AG09309 (cell line): Measurements from ENCODE around the gene MSANTD3.

Source experiments
- DNase-seq: peaks from one replicate; pipeline ENCODE4 v3.0.0-alpha.2; 2010; ENCODE audit warnings: low read depth
- H3K4me3 ChIP-seq: 2 replicates; pipeline ENCODE4 v1.5.1; 2011; ENCODE audit warnings: mild to moderate bottlenecking, low read depth, low read length, moderate library complexity; ENCODE audit not compliant: control insufficient read depth
- CTCF ChIP-seq: IDR thresholded peaks from 2 replicates; pipeline ENCODE4 v1.5.1; 2011; ENCODE audit warnings: mild to moderate bottlenecking, low read depth, low read length, inconsistent platforms; ENCODE audit not compliant: insufficient read depth, control insufficient read depth; ENCODE audit errors: missing control alignments

The MSANTD3 gene

GRCh38 chr9:100485196-100485595 lies 58.3 kb downstream of the MSANTD3 start:
- TF ChIP-seq CTCF, result no peak
- no peak overlapping the region for H3K4me3 ChIP-seq
- no peak for DNase-seq

- no peak for TF ChIP-seq CTCF
- H3K4me3 ChIP-seq, result no peak overlapping the region
- no peak for DNase-seq
Observed at GRCh38 chr9:100486479-100487176, 59.7 kb downstream of the MSANTD3 start.

- DNase-seq, result no peak
- no peak for TF ChIP-seq CTCF
- no peak overlapping the region for H3K4me3 ChIP-seq
Observed at GRCh38 chr9:100488177-100488576, 61.2 kb downstream of the MSANTD3 start.

GRCh38 chr9:100489836-100490235 lies 62.9 kb downstream of the MSANTD3 start:
- DNase-seq, result no peak
- H3K4me3 ChIP-seq, result no peak overlapping the region
- TF ChIP-seq CTCF, result no peak

- H3K4me3 ChIP-seq, result no peak overlapping the region
Observed at GRCh38 chr9:100492952-100493351, 66.0 kb downstream of the MSANTD3 start.

GRCh38 chr9:100498592-100498991 lies 71.6 kb downstream of the MSANTD3 start:
- H3K4me3 ChIP-seq, result no peak overlapping the region
- TF ChIP-seq CTCF, result no peak
- no peak for DNase-seq

More at GRCh38 chr9:100492952-100493351, 66.0 kb downstream of the MSANTD3 start:
- peak; percentile 37 for DNase-seq
- TF ChIP-seq CTCF, result peak; percentile 64
